ENCODE data around the gene CNTRL.
A peak's percentile ranks its signal among the peaks of the same experiment; 100 is the strongest.
"Not testable (repeated sequence)": the region's sequence is repeated elsewhere in the genome, so short reads cannot be mapped to it uniquely, and the experiment has no call there.

Gene CNTRL

GRCh38 chr9:121074370-121075250, at the start of gene CNTRL:
TSS of gene CNTRL (plus strand) at chr9:121074955. CDS start at chr9:121088327, 13,372 bp downstream.
- DNase-seq (ENCODE audit: low read depth in 2 of 2), result peak; percentile 91 to 94

- DNase-seq (ENCODE audit: low read depth in 2 of 2), result no peak
Observed at GRCh38 chr9:121026260-121026691, 48.5 kb upstream of the CNTRL start.

DNA sequence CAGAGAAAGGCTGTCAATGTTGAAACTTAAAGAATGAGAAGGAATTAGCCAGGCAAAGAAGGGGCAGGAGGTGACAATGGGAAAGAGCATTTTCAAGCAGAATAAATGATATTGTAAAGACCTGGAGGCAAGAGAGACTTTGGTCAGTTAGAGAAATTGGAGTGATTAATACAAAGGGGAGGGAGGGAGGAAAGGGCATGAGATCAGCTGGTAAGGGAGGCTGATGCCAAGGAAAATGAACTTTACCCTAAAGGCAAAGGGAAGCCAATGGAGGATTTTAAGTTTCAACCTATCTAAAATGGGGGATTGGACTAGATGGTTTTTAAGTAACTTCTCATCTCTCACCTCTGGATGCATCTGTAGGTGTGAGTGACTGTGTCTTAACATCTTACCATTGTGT, 48.0 kb upstream of the CNTRL start:
- no peak for DNase-seq (ENCODE audit: low read depth in 2 of 2)

GRCh38 chr9:121028285-121028684, 46.5 kb upstream of the CNTRL start:
- not testable (repeated sequence) for DNase-seq (ENCODE audit: low read depth in 2 of 2)

DNA sequence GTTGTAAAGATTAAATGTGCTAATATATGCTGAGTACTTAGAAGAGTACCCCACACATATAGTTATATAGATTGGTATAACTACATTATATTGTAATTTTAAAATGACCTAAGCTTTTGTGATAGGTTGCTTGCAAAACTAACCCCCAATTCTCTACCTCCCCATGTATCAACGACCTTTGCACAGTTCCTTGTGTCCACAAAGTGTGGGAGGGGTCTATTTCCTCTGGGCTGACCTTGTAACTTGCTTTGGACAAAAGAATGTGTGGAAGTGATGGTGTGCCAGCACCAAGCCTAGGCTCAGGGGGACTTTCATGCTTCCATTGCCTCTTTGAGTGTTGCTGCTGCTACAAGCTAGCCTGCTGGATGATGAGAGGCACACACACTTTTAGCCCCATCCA, 45.3 kb upstream of the CNTRL start:
- DNase-seq (ENCODE audit: low read depth in 2 of 2), result no peak

GRCh38 chr9:121034529-121034928, 40.2 kb upstream of the CNTRL start:
- DNase-seq (ENCODE audit: low read depth in 2 of 2), result no peak

DNA sequence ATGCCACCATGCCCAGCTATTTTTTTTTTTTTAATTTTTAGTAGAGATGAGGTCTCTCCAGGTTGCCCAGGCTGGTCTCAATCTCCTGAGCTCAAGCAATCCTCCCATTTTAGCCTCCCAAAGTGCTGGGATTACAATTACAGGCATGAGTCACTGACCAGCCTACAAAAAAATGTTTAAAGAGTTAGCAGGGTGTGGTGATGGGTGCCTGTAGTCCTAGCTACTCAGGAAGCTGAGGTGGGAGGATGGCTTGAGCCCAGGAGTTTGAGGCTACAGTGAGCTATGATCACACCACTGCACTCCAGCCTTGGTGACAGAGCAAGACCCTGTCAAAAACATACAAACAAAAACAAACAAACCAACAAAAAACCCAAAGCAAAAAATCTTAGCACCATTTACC, 39.0 kb upstream of the CNTRL start:
- DNase-seq (ENCODE audit: low read depth in 2 of 2), result not testable (repeated sequence)

DNA sequence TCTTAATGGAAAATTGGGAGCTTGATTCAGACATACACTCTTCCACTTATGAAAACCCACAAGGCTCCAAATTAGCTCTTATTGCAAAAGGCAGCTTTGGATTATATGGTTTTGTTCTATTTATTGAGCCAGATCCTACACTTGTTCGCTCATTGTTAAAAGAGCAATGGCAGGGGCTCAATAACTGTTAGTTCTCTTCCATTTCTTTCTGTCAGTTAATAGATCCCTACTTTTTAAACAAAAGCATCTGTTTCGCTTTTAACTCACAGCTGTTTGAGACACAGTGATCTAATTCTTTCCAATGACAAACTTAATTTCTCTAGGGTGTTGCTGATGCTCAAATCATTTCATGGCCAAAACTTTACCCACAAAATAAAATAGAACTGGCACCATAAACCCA, 36.4 kb upstream of the CNTRL start:
- DNase-seq (ENCODE audit: low read depth in 2 of 2), result no peak

DNA sequence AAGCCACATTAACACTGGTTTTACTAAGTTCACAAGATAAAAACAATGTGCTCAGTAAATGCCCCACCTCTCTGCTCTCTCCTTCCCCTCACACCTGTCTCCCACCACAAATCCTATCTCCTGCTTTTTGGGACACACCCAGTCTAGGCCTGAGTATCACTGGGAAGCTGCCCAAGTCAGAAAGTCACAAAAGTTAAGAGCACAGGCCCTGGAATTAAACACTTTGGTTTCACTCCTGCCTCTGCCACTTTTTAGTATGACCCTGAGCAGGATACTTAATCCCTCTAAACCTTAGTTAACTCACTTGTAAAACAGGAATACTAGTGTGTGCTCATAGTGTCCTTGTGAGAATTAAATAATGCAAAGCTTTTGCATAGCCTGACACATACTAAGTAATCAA, 36.0 kb upstream of the CNTRL start:
- no peak for DNase-seq (ENCODE audit: low read depth in 2 of 2)

- DNase-seq (ENCODE audit: low read depth in 2 of 2), result no peak
Observed at GRCh38 chr9:121048175-121048574, 26.6 kb upstream of the CNTRL start.

DNA sequence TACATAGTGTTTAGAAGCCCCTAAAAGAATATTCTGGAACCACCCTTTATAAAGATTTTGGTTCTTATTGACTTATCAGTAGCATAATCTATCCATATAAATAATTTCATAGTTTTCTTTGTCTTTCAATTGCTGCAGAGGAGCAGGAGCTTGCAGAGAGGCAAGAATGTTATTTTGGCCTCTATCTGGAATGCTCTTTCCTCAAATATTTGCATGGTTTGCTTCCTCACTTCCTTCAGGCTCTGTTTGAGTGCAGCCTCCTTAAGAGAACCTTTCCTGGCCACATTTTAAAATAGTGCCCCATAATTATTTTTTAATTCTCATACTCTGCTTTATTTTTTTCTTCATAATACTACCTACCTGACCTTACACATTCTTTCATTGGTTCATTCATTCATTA, 26.1 kb upstream of the CNTRL start:
- DNase-seq (ENCODE audit: low read depth in 2 of 2), result no peak

GRCh38 chr9:121050128-121050988, 24.4 kb upstream of the CNTRL start, which contains the start of gene C5:
TSS of gene C5 (minus strand) at chr9:121050275. CDS start at chr9:121050246, 29 bp downstream.
- no peak for DNase-seq (ENCODE audit: low read depth in 2 of 2)

DNA sequence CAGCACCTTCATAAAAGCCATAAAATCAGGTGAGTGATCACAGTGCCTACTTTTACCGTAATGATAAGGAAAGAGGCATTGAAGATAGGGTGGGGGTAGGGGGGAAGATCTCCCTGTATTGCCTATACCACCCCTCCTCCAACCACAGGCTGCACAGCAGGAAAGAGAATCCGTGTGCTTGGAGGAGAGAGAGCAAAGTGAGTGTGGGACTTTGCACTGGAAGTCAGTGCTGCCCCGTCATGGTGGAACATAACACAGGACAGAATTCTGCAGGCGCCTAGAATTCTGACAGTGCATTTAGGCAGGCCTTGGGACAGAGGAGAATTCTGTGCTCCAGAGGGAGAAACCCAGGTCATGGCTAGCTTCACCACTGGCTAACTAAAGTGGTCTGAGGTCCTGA, 21.2 kb upstream of the CNTRL start:
- no peak for DNase-seq (ENCODE audit: low read depth in 2 of 2)

- no peak for DNase-seq (ENCODE audit: low read depth in 2 of 2)
Observed at GRCh38 chr9:121055642-121056143, 19.1 kb upstream of the CNTRL start.

- no peak for DNase-seq (ENCODE audit: low read depth in 2 of 2)
Observed at GRCh38 chr9:121057821-121058220, 16.9 kb upstream of the CNTRL start.

GRCh38 chr9:121059513-121059912, 15.2 kb upstream of the CNTRL start:
- no peak for DNase-seq (ENCODE audit: low read depth in 2 of 2)

- DNase-seq (ENCODE audit: low read depth in 2 of 2), result no peak
Observed at GRCh38 chr9:121059998-121060636, 14.6 kb upstream of the CNTRL start.

- DNase-seq (ENCODE audit: low read depth in 2 of 2), result no peak
Observed at GRCh38 chr9:121066850-121067249, 7.9 kb upstream of the CNTRL start.

GRCh38 chr9:121067640-121068039, 7.1 kb upstream of the CNTRL start:
- DNase-seq (ENCODE audit: low read depth in 2 of 2), result no peak

DNA sequence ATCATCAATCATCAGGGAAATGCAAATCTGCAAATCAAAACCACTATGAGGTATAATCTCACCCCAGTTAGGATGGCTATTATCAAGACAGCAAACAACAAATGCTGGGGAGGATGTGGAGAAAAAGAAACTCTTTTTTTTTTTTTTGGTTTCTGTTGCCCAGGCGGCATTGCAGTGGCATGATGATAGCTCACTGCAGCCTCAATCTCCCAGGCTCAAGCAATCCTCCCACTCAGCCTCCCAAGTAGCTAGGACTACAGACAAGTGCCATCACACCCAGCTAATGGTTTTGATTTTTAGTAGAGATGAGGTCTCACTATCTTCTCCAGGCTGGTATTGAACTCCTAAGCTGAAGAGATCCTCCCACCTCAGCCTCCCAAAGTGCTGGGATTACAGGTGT, 5.4 kb upstream of the CNTRL start:
- DNase-seq (ENCODE audit: low read depth in 2 of 2), result no peak

DNA sequence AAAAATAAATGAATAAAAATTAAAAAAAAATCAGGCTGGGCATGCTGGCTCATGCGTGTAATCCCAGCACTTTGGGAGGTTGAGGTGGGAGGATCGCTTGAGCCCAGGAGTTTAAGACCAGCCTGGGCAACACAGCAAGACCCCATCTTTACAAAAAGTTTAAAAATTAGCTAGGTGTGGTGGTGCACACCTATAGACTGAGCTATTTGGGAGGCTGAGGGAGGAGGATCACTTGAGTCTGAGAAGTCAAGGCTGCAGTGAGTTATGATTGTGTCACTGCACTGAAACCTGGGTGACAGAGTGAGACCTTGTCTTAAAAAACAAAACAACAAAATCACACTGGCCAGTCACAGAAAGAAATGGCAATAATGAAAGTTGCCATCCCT, 3.4 kb upstream of the CNTRL start:
- DNase-seq (ENCODE audit: low read depth in 2 of 2), result no peak
